B cell (primary cell): ENCODE results near the gene MAP7D3. TPM values are rescaled to one million over a fixed set of nuclear protein-coding genes. Genes with fewer than 3 reads are reported as not detected.

Experiments used
- ATAC-seq: fragments of 200-7000 bp; cut with Tn5 transposase; one replicate; pipeline ENCODE4 v1.10.0; 2021; ENCODE audit warnings: low read depth, mild to moderate bottlenecking, moderate number of reproducible peaks, moderate library complexity
- CTCF ChIA-PET: fragments of 350-600 bp; sonication (Branson Sonifier 250); formaldehyde crosslinking; loops from one replicate; lab custom pipeline; 2021; ENCODE audit warnings: antibody characterized with exemption, inconsistent platforms; lab: Charles Lee
- POLR2A ChIA-PET: fragments of 350-600 bp; sonication (Branson Sonifier 250); formaldehyde crosslinking; loops from one replicate; lab custom pipeline; 2021; ENCODE audit warnings: antibody characterized with exemption; lab: Charles Lee
- DNase-seq: peaks from one replicate; pipeline ENCODE4 v3.0.0; 2013
- H2AFZ ChIP-seq: 2 replicates; pipeline ENCODE4 v1.6.1; 2012; ENCODE audit warnings: mild to moderate bottlenecking, low read depth, low read length; ENCODE audit not compliant: insufficient read depth, poor library complexity, severe bottlenecking
- H3K27ac ChIP-seq, 2 donors: 1 replicate in 1 of 2; 2 replicates in 1 of 2; pipeline ENCODE4 v1.5.1; 2012 to 2013; ENCODE audit warnings: low read length in 2 of 2, mild to moderate bottlenecking in 2 of 2, moderate library complexity in 1 of 2
- H3K27me3 ChIP-seq, 4 experiments: fragments of 200-600 bp in 1 of 4; sonication (generic) in 1 of 4; replicated peaks in 1 of 4; 1 replicate in 2 of 4; 2 replicates in 2 of 4; pipeline versions ENCODE4 v1.6.1 to v1.7.0; 2013 to 2016; ENCODE audit warnings: low read length in 3 of 4, mild to moderate bottlenecking in 2 of 4, mixed read lengths in 1 of 4, moderate library complexity in 1 of 4; ENCODE audit not compliant: insufficient read depth in 4 of 4, control insufficient read depth in 3 of 4; ENCODE audit errors: control extremely low read depth in 1 of 4
- H3K36me3 ChIP-seq, 2 experiments: replicated peaks in 1 of 2; 1 replicate in 1 of 2; 2 replicates in 1 of 2; pipeline versions ENCODE4 v1.6.1 to v1.7.1; 2013; ENCODE audit warnings: low read length in 1 of 2; ENCODE audit not compliant: insufficient read depth in 2 of 2, control insufficient read depth in 1 of 2; ENCODE audit errors: control extremely low read depth in 1 of 2, extremely low read depth in 1 of 2
- H3K4me1 ChIP-seq, 2 donors: fragments of 200-600 bp in 1 of 2; sonication (generic) in 1 of 2; 1 replicate in 1 of 2; 2 replicates in 1 of 2; pipeline versions ENCODE4 v1.5.1 to v1.6.1; 2013 to 2017; ENCODE audit warnings: low read length in 2 of 2; ENCODE audit not compliant: control insufficient read depth in 2 of 2, insufficient read depth in 2 of 2
- H3K4me2 ChIP-seq: replicated peaks from 2 replicates; pipeline ENCODE3; 2012; ENCODE audit warnings: mild to moderate bottlenecking, low read depth, low read length; ENCODE audit not compliant: poor library complexity, severe bottlenecking
- H3K4me3 ChIP-seq, 5 experiments: fragments of 200-600 bp in 1 of 5; sonication (generic) in 1 of 5; 1 replicate in 3 of 5; 2 replicates in 2 of 5; pipeline versions ENCODE4 v1.5.1 to v1.7.0; 2011 to 2016; ENCODE audit warnings: low read length in 4 of 5, mild to moderate bottlenecking in 4 of 5, low read depth in 2 of 5, control low read depth in 1 of 5, moderate library complexity in 1 of 5; ENCODE audit not compliant: insufficient read depth in 1 of 5; ENCODE audit errors: control extremely low read depth in 1 of 5, extremely low read depth in 1 of 5
- H3K79me2 ChIP-seq: fragments of 200-600 bp; sonication (generic); one replicate; pipeline ENCODE4 v1.6.0; 2016; ENCODE audit warnings: low read length; ENCODE audit not compliant: control insufficient read depth, insufficient read depth
- H3K9ac ChIP-seq: fragments of 200-600 bp; sonication (generic); 2 replicates; pipeline ENCODE4 v1.6.1; 2017; ENCODE audit warnings: mild to moderate bottlenecking, low read length, moderate library complexity
- H3K9me3 ChIP-seq, 3 donors: one replicate each; pipeline versions ENCODE4 v1.6.1 to v1.7.1; 2013; ENCODE audit warnings: low read length in 2 of 3; ENCODE audit not compliant: control insufficient read depth in 2 of 3, insufficient read depth in 1 of 3; ENCODE audit errors: control extremely low read depth in 1 of 3
- H4K20me1 ChIP-seq: 2 replicates; pipeline ENCODE4 v1.6.0; 2012; ENCODE audit warnings: mild to moderate bottlenecking, low read length; ENCODE audit not compliant: insufficient read depth, control insufficient read depth, poor library complexity, severe bottlenecking
- H3K27ac Mint-ChIP-seq: one replicate; pipeline ENCODE4 v1.8.0; 2021; ENCODE audit warnings: mixed read lengths
- H3K27me3 Mint-ChIP-seq: one replicate; pipeline ENCODE4 v1.8.0; 2021; ENCODE audit warnings: mixed read lengths
- H3K4me1 Mint-ChIP-seq: one replicate; pipeline ENCODE4 v1.8.0; 2021; ENCODE audit warnings: mixed read lengths
- H3K4me3 Mint-ChIP-seq: one replicate; pipeline ENCODE4 v1.8.0; 2021; ENCODE audit warnings: mixed read lengths
- H3K9me3 Mint-ChIP-seq: one replicate; pipeline ENCODE4 v1.8.0; 2022; ENCODE audit warnings: mixed read lengths; ENCODE audit not compliant: insufficient read depth
- CTCF ChIP-seq: fragments of 200-600 bp; IDR thresholded peaks from one replicate; pipeline ENCODE4 v1.8.0; 2022; ENCODE audit warnings: antibody characterized with exemption, mild to moderate bottlenecking
- EZH2 ChIP-seq: IDR thresholded peaks from 2 replicates; pipeline ENCODE4 v1.6.1; 2012; ENCODE audit warnings: borderline replicate concordance, low read depth, mild to moderate bottlenecking, moderate library complexity, low read length; ENCODE audit not compliant: insufficient read depth, poor library complexity, severe bottlenecking
- WGBS: methylation state at CpG from one replicate; pipeline ENCODE4 v1.1.5; 2013; ENCODE audit warnings: missing lambda C conversion rate; ENCODE audit not compliant: insufficient coverage; 5-methylcytosine and 5-hydroxymethylcytosine counted together
- intact Hi-C: fragments of 100-400 bp; cut with micrococcal nuclease; formaldehyde crosslinking; loops from one replicate; pipeline ENCODE4 v1.10.0; 2022
- polyA plus RNA-seq: library from polyadenylated mRNA; depleted of rRNA; stranded (reverse); fragments of >200 nt; gene quantifications from 2 replicates; pipeline ENCODE4 v1.2.3, GENCODE V29; 2012
- total RNA-seq, 2 donors: library from RNA; stranded (reverse); fragments of 120-200 nt in 1 of 2; gene quantifications; 1 replicate in 1 of 2; 2 replicates in 1 of 2; pipeline versions ENCODE4 v1.2.3 to v1.2.4, GENCODE V29; 2013 to 2022

Gene MAP7D3
- total and polyA plus RNA-seq, 2 donors (not counting 1 experiment from before 2014, with no cell fraction given) = 3.8 to 13.0 TPM

DNA sequence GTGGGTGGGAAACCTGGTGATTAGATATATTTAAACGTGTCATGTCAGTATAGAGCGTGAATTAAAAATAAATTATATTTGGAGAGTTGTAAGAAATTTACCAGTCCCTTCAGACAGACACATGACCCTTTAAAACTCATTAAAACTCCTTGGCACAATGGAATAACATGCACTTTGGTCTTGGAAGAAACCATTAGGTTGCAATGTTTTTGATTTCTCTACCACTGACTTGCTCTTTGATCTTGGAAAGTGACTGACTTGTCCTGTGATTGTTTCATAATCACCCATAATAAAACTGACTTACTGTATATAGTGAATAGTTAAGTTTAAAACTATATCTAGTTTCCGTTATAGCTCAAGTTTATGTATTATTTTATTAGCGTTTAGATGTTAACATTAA is 68.0 kb downstream of the MAP7D3 start:
- Histone ChIP-seq H3K9me3 (no peaks in the 10 kb centered on the region), H2AFZ (no peak overlapping the region), H3K27me3 (peaks cover 0 to 3% (median 0%) of the 10 kb centered on the region in 4 experiments), H4K20me1 (no peaks in the 10 kb centered on the region), H3K4me2 (no peak overlapping the region), H3K79me2 (no peaks in the 10 kb centered on the region), H3K9ac (no peak overlapping the region), H3K4me1 (no peaks in the 10 kb centered on the region), H3K27ac (no peak overlapping the region), H3K4me3 (no peak overlapping the region), H3K36me3 (no peaks in the 10 kb centered on the region)
- H3K4me1 Mint-ChIP-seq = no peaks in the 10 kb centered on the region
- POLR2A ChIA-PET = interaction anchor here (0.6 kb wide), 1 partner anchor 27 kb away, joined by 3 read pairs; no protein-coding TSS in a partner anchor
- H3K9me3 Mint-ChIP-seq = no peaks in the 10 kb centered on the region
- no peak for DNase-seq
- CTCF ChIA-PET = no interaction called here
- no peak overlapping the region for H3K4me3 Mint-ChIP-seq
- no peaks in the 10 kb centered on the region for H3K27me3 Mint-ChIP-seq
- TF ChIP-seq CTCF = no peak
- TF ChIP-seq EZH2 = no peak
- ATAC-seq = no peak
- no CpG with 5 or more reads among the region's 4 CpGs for WGBS
- H3K27ac Mint-ChIP-seq = no peak overlapping the region
- intact Hi-C loops = no loop called here

- ATAC-seq = no peak
- Mint-ChIP-seq H3K4me3 (no peak overlapping the region), H3K4me1 (no peaks in the 10 kb centered on the region), H3K9me3 (no peaks in the 10 kb centered on the region), H3K27me3 (no peaks in the 10 kb centered on the region), H3K27ac (no peak overlapping the region)
- H3K4me3 ChIP-seq = no peak overlapping the region
- H3K79me2 ChIP-seq = no peaks in the 10 kb centered on the region
- no peaks in the 10 kb centered on the region for H4K20me1 ChIP-seq
- no peak for DNase-seq
- ChIA-PET CTCF (no interaction called here), POLR2A (no interaction called here)
- no peaks in the 10 kb centered on the region for H3K4me1 ChIP-seq
- TF ChIP-seq CTCF (no peak), EZH2 (no peak)
- no CpG with 5 or more reads among the region's 3 CpGs for WGBS
- H3K9ac ChIP-seq = no peak overlapping the region
- no peak overlapping the region for H3K27ac ChIP-seq
- H3K9me3 ChIP-seq = no peaks in the 10 kb centered on the region
- intact Hi-C loops = no loop called here
- no peaks in the 10 kb centered on the region for H3K36me3 ChIP-seq
- no peak overlapping the region for H2AFZ ChIP-seq
- H3K27me3 ChIP-seq = peaks cover 0 to 3% (median 0%) of the 10 kb centered on the region in 4 experiments
- H3K4me2 ChIP-seq = no peak overlapping the region
These were observed 68.8 kb downstream of the MAP7D3 start for GRCh38 chrX:136182414-136182813.
